DMS153 (cell line): ENCODE data around the gene PPP1R7.

Experiments used
- DNase-seq: peaks from one replicate; lab custom pipeline; 2025; lab: John Stamatoyannopoulos, UW

PPP1R7 gene

GRCh38 chr2:241173557-241173956, 23.3 kb downstream of the PPP1R7 start:
- DNase-seq = no peak

- DNase-seq = no peak
Observed at GRCh38 chr2:241177526-241178334, 27.5 kb downstream of the PPP1R7 start.

- DNase-seq = no peak
Observed at GRCh38 chr2:241178961-241179360, 28.7 kb downstream of the PPP1R7 start.

GRCh38 chr2:241179899-241180298, 29.6 kb downstream of the PPP1R7 start:
- DNase-seq = no peak

GRCh38 chr2:241180495-241180894, 30.2 kb downstream of the PPP1R7 start:
- no peak for DNase-seq

- DNase-seq = no peak
Observed at GRCh38 chr2:241182126-241182525, 31.9 kb downstream of the PPP1R7 start.

- DNase-seq = no peak
Observed at GRCh38 chr2:241182531-241183133, 32.4 kb downstream of the PPP1R7 start.

- no peak for DNase-seq
Observed at GRCh38 chr2:241183221-241183620, 33.0 kb downstream of the PPP1R7 start.

- DNase-seq = no peak
Observed at GRCh38 chr2:241184901-241185300, 34.6 kb downstream of the PPP1R7 start.

GRCh38 chr2:241185961-241186360, 35.7 kb downstream of the PPP1R7 start:
- no peak for DNase-seq

GRCh38 chr2:241187101-241187917, 37.0 kb downstream of the PPP1R7 start:
- DNase-seq = no peak

- DNase-seq = no peak
Observed at GRCh38 chr2:241187918-241188234, 37.6 kb downstream of the PPP1R7 start.

- DNase-seq = peak; percentile 37
Observed at GRCh38 chr2:241188361-241189092, 38.3 kb downstream of the PPP1R7 start, which contains the start of gene ANO7. TSS of gene ANO7 (plus strand) at chr2:241188677. CDS start at chr2:241190064, 1,387 bp downstream.

GRCh38 chr2:241189093-241189855, 39.0 kb downstream of the PPP1R7 start:
- no peak for DNase-seq

- no peak for DNase-seq
Observed at GRCh38 chr2:241189856-241190201, 39.6 kb downstream of the PPP1R7 start.

GRCh38 chr2:241190291-241190981, 40.2 kb downstream of the PPP1R7 start:
- no peak for DNase-seq

- no peak for DNase-seq
Observed at GRCh38 chr2:241191081-241191480, 40.8 kb downstream of the PPP1R7 start.

- DNase-seq = no peak
Observed at GRCh38 chr2:241193271-241193670, 43.0 kb downstream of the PPP1R7 start.

- DNase-seq = no peak
Observed at GRCh38 chr2:241194811-241195210, 44.5 kb downstream of the PPP1R7 start.

GRCh38 chr2:241195506-241196130, 45.4 kb downstream of the PPP1R7 start:
- no peak for DNase-seq
